Gastrocnemius medialis (tissue), 4 donors: ENCODE measurements around the gene PDE6G. TPM values are rescaled to one million over a fixed set of nuclear protein-coding genes. Genes with fewer than 3 reads are reported as not detected.
"Not testable (repeated sequence)": the region's sequence is repeated elsewhere in the genome, so short reads cannot be mapped to it uniquely, and the experiment has no call there.

Source experiments
- ATAC-seq, 2 donors: fragments of 150-250 bp; one replicate each; pipeline ENCODE4 v1.9.1; 2016
- DNase-seq, 2 donors: peaks; one replicate each; pipeline ENCODE4 v3.0.0-alpha.2; 2019
- H3K27ac ChIP-seq, 4 donors: fragments of 200-600 bp; sonication (generic); 1 replicate in 1 of 4; 2 replicates in 3 of 4; pipeline ENCODE4 v1.5.1; 2016 to 2018; ENCODE audit warnings: mild to moderate bottlenecking in 2 of 4, moderate library complexity in 1 of 4
- H3K27me3 ChIP-seq, 3 donors: fragments of 200-600 bp; sonication (generic) in 2 of 3; 1 replicate in 1 of 3; 2 replicates in 2 of 3; pipeline versions ENCODE4 v1.5.1 to v1.6.0; 2016 to 2019; ENCODE audit warnings: mild to moderate bottlenecking in 1 of 3, moderate library complexity in 1 of 3
- H3K36me3 ChIP-seq, 2 donors: fragments of 200-600 bp; sonication (generic) in 1 of 2; one replicate each; pipeline ENCODE4 v1.5.1; 2017 to 2018
- H3K4me1 ChIP-seq, 2 donors: fragments of 200-600 bp; sonication (generic) in 1 of 2; one replicate each; pipeline ENCODE4 v1.5.1; 2016 to 2017; ENCODE audit warnings: mild to moderate bottlenecking in 2 of 2
- H3K4me3 ChIP-seq, 4 donors: fragments of 200-600 bp; sonication (generic) in 3 of 4; 1 replicate in 1 of 4; 2 replicates in 3 of 4; pipeline ENCODE4 v1.5.1; 2016 to 2019; ENCODE audit warnings: mild to moderate bottlenecking in 2 of 4
- H3K9me3 ChIP-seq, 3 donors: fragments of 200-600 bp; sonication (generic) in 2 of 3; 1 replicate in 1 of 3; 2 replicates in 2 of 3; pipeline ENCODE4 v1.5.1; 2016 to 2019
- CTCF ChIP-seq, 5 experiments: fragments of 450-650 bp in 3 of 5; fragments of 200-600 bp in 2 of 5; sonication (generic) in 2 of 5; IDR thresholded peaks in 4 of 5; conservative IDR thresholded peaks in 1 of 5; 1 replicate in 4 of 5; 2 replicates in 1 of 5; pipeline ENCODE4 v1.5.1; 2016 to 2019; ENCODE audit warnings: antibody characterized with exemption in 5 of 5, mild to moderate bottlenecking in 3 of 5, moderate library complexity in 3 of 5
- POLR2A ChIP-seq, 2 donors: fragments of 450-650 bp; IDR thresholded peaks; one replicate each; pipeline ENCODE4 v1.6.1; 2017; ENCODE audit warnings: antibody characterized with exemption in 2 of 2, mild to moderate bottlenecking in 2 of 2, moderate library complexity in 2 of 2
- in situ Hi-C, 4 donors: fragments of 200-750 bp; cut with MboI; loops; one replicate each; pipeline versions ENCODE4 v1.15.0 to v1.8.0; 2017; ENCODE audit warnings: low sequenced_read_pairs in 4 of 4
- intact Hi-C: fragments of 100-400 bp; cut with DNase I; formaldehyde crosslinking; loops from one replicate; pipeline ENCODE4 v1.15.1; 2023; ENCODE audit warnings: low total_unique reads
- total RNA-seq, 4 donors: library from RNA; depleted of rRNA; stranded (reverse); fragments of >200 nt; gene quantifications; one replicate each; pipeline versions ENCODE4 v1.1.0 to v1.2.3, GENCODE V29; 2016

PDE6G gene
- total RNA-seq, 4 donors from 2014 or later: not detected

GRCh38 chr17:81680150-81680549, 23.8 kb upstream of the PDE6G start:
- H3K36me3 ChIP-seq: no peaks in the 10 kb centered on the region
- TF ChIP-seq POLR2A (IDR thresholded peaks at IDR 0.05) (no peak), CTCF (IDR thresholded peaks at IDR 0.05 in 4 of 5, conservative IDR thresholded peaks at IDR 0.05 in 1 of 5) (no peak)
- DNase-seq (no peak), ATAC-seq (no peak)
- H3K4me3 ChIP-seq: no peak overlapping the region
- in situ Hi-C loops (no loop called here), intact Hi-C loops (no loop called here)
- H3K4me1 ChIP-seq: peaks cover 16 to 20% of the 10 kb centered on the region in 2 donors
- no peak overlapping the region for H3K27ac ChIP-seq
- no peaks in the 10 kb centered on the region for H3K27me3 ChIP-seq
- H3K9me3 ChIP-seq: no peaks in the 10 kb centered on the region

- TF ChIP-seq POLR2A (IDR thresholded peaks at IDR 0.05): no peak
- TF ChIP-seq CTCF (IDR thresholded peaks at IDR 0.05 in 4 of 5, conservative IDR thresholded peaks at IDR 0.05 in 1 of 5): no peak
- no peak overlapping the region for H3K4me3 ChIP-seq
- intact Hi-C loops (loop anchor here (5.0 kb wide), 1 partner anchor 35 kb away; the partner anchor contains the start of gene SLC25A10), in situ Hi-C loops (no loop called here)
- peaks cover 0 to 26% of the 10 kb centered on the region in 2 donors for H3K36me3 ChIP-seq
- DNase-seq (peak in 1 of 2 donors; percentile 39), ATAC-seq (peak in 1 of 2 donors; percentile 64)
- no peak overlapping the region for H3K27ac ChIP-seq
- no peaks in the 10 kb centered on the region for H3K4me1 ChIP-seq
- no peaks in the 10 kb centered on the region for H3K27me3 ChIP-seq
- H3K9me3 ChIP-seq: no peaks in the 10 kb centered on the region
These were observed 20.6 kb upstream of the PDE6G start for GRCh38 chr17:81676906-81677305.

- H3K27me3 ChIP-seq, H3K27ac ChIP-seq, H3K4me1 ChIP-seq, ATAC-seq, H3K9me3 ChIP-seq, H3K4me3 ChIP-seq, in situ Hi-C loops: not testable (repeated sequence)
- DNase-seq: peak in 1 of 2 donors; percentile 39
- H3K36me3 ChIP-seq: peaks cover 0 to 38% of the 10 kb centered on the region in 2 donors
- peak; percentile 48 to 67 (median 62) for TF ChIP-seq CTCF (IDR thresholded peaks at IDR 0.05 in 4 of 5, conservative IDR thresholded peaks at IDR 0.05 in 1 of 5)
- intact Hi-C loops: loop anchor here (5.0 kb wide), 1 partner anchor 37 kb away; the partner anchor contains the start of gene SLC25A10
These were observed 19.3 kb upstream of the PDE6G start for GRCh38 chr17:81675515-81676221.

- in situ Hi-C loops (no loop called here), intact Hi-C loops (no loop called here)
- Histone ChIP-seq H3K27ac (no peak overlapping the region), H3K9me3 (no peaks in the 10 kb centered on the region), H3K27me3 (no peaks in the 10 kb centered on the region), H3K4me1 (no peaks in the 10 kb centered on the region), H3K36me3 (peaks cover 0 to 58% of the 10 kb centered on the region in 2 donors), H3K4me3 (no peak overlapping the region)
- no peak for TF ChIP-seq CTCF (IDR thresholded peaks at IDR 0.05 in 4 of 5, conservative IDR thresholded peaks at IDR 0.05 in 1 of 5)
- TF ChIP-seq POLR2A (IDR thresholded peaks at IDR 0.05): no peak
- no peak for ATAC-seq
- DNase-seq: no peak
These were observed 17.4 kb upstream of the PDE6G start for GRCh38 chr17:81673561-81674258.
